MV-4-11 (cell line): ENCODE results near the gene MTSS2.

ENCODE experiments used
- DNase-seq: peaks from one replicate; lab custom pipeline; 2025; lab: John Stamatoyannopoulos, UW

The MTSS2 gene

DNA sequence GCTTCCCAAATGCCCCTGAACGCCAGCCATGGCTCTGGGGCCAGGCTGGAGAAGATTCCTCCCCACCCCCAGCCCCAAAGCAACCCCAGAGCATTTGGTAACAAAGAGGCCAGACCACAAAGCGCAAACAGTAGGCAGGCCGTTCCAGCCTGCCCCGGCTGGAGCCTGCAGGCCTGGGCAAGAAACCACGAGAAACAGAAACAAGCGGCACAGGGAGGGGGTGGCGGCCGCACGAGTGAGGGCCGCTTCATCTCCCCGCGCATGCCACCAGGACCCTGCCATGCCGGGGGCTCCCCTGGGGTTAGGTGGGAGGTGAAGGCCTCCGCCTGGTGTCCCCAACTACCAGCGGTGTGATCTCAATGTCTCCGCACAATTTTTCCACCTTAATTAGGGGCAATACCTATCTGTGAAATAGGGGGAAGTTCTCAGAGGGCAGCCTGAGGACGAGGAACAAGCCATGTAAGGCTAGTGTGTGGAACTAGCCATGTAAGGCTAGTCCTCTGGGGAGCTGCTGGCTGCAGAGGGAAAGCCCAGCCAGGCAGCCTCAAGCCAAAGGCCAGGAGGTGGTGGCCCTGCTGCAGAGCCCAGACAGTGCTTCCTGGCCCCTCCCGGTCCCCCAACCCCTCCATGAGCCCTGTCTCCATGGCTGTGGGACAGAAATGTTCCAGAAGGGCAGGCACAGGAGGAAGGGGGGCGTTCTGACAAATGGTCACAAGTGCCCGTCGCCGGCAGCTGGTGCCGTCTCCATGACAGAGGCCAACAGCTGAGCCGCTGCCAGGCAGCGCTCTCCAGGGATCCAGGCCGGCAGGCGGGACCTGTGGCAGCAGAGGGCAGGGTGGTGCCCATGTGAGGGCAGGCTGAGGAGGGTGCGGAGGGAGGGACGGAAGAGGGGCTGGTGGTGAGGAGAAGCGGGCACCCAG, 14.5 kb upstream of the MTSS2 start:
- DNase-seq, result peak; percentile 78

- no peak for DNase-seq
Observed at GRCh38 chr16:70699696-70700095, 13.8 kb upstream of the MTSS2 start.

GRCh38 chr16:70698901-70699300, 13.0 kb upstream of the MTSS2 start:
- no peak for DNase-seq

- DNase-seq, result peak; percentile 12
Observed at GRCh38 chr16:70697594-70698170, 11.8 kb upstream of the MTSS2 start.

DNA sequence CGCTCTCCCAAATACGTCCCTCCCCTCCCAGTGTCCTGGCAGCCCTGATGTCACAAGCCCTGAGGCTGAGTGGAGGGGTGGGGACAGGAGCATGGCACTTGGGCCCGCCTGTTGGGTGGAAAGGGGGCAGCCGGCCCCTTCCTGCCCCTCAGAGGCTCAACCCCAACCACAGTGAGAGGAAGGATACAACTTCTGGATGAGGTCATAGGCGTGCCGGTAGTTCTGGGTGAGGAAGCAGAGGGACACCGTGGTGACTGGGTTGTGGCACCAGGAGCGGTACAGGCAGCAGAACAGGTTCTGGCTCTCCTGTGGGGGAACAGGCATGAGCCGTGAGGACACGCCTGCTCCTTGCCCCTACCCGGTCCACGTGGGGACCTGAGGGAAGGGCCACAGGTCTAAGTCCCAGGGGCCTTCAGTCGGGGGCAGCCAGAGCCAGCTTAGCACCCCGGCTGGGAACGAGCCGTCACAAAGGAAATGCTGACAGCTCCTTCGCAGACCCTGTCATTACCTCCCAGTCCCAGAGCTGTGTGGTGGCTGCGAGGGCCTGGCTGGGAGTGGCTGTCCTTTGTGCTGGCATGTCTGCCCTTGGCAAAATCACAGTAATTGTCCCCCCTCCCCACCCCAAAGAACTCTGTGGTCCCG, 11.2 kb upstream of the MTSS2 start:
- DNase-seq, result peak; percentile 83

- DNase-seq, result no peak
Observed at GRCh38 chr16:70696355-70696754, 10.5 kb upstream of the MTSS2 start.

GRCh38 chr16:70695331-70696070, 9.6 kb upstream of the MTSS2 start:
- peak; percentile 16 for DNase-seq

GRCh38 chr16:70694868-70695218, 9.0 kb upstream of the MTSS2 start:
- DNase-seq, result no peak

DNA sequence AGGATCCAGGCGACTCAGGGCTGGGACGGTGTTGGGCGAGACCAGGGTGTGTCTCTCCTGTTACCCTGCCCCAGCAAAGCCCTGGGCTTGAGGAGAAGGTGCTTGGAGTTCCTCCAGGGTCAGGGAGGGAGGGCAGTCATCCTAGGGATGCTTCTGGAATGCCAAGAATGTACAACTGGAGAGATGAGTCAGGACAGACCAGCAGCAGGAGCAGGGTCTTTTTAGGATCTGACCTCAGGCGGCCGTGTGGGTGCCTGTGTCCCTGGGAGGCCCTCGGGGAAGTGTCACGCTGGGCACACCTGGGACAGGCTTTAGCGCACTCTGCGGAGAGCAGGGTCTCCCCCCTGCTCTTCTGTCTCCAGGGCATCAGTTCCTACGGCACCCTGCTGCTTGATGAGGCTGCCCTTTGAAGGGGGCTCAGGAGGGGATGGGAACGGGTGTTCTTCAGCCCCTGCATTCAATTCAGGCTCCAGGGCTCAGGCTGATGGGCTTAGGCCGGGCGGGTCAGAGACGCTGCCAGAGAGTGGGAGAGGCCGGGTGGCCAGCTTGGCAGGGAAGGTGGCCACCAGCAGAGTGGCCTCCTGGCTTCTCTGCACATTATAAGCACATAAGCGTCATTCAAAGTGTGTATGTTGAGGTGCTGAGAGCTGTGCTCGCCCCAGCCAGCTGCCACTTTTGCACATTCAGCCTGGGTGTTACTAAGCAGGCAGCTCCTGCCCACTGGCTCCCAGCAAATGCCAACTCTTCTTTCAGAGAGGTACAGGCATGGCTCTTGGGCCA, 8.4 kb upstream of the MTSS2 start:
- DNase-seq, result no peak

DNA sequence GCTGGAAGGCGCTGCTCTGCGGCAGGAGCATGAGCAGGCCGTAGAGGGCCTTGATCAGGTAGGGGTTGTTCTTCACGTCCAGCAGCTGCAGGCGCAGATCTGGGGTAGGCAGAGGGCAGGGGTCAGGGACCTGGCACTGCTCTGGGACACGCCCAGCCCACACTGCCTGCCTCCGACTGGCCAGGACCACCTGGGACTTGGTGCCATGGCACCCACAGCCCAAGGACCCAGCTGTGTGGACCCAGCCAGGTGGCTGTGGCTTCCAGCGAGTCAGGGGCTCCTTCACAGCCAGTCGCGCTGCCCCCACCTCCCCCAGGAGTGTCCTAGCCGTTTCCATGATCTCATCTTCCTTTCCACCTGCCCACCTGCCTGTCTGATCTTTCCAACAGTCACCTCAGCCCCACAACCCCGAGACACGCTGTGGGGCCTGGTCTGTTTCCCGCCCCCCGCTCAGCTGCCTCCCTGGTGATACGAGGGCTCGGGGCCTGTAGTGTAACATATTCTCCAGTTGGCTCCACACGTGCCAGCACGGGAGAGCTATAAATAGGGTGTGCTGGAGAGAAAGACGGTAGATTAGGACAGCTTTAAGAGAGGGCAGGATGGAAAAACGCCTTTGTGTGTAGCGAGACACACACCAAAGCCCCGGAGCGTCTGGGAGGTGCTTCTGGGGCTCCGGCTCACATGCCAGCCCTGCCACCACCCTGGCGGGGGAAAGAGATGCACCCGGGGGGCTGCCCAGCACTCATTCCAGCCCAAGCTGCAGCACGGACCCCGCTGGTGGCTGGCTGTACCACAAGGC, 7.2 kb upstream of the MTSS2 start:
- DNase-seq, result no peak

- no peak for DNase-seq
Observed at GRCh38 chr16:70692130-70692872, 6.4 kb upstream of the MTSS2 start.

DNA sequence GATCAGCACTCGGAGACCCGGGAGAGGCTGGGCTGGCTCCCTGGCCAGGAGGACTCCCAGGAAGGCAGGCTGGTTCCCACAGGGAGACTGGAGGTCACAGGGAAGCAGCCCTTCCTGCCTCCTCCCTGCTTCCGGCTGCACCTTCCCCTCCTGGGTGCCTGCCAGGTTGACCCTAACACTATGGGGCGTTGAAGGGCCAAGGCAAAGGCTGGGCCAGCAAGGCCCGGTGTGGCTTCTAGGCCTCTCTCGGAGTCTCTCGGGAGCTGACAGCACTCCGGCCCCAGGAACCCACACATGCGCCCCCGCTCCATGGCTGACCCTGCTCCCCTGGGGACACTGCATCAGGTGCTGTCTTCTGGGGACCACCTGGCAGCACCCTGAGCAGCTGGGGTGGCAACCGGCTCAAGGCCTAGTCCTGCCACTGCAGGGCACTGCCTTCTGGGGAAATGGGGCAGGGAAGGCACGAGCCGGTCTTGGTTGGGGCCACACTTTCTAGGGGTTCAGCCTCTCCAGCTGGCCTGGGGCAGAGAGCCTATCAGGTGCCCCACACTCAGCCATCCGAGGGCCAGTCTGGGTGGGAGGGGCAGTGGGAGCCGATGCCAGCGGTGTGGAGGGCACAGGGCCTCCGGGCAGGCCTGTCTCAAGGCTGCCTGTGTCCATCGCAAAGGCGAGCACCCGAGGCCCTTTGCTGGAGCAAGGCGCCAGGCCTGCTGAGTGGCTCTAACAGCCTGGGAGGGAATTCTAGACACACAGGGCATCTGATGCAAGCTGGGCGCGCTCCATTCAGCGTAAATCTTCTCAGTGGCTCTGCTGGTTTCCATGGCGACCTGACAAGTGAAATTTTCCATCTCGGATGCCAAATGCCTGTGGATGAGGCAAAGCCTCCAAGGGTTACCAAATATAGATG, 5.6 kb upstream of the MTSS2 start:
- peak; percentile 15 for DNase-seq

DNA sequence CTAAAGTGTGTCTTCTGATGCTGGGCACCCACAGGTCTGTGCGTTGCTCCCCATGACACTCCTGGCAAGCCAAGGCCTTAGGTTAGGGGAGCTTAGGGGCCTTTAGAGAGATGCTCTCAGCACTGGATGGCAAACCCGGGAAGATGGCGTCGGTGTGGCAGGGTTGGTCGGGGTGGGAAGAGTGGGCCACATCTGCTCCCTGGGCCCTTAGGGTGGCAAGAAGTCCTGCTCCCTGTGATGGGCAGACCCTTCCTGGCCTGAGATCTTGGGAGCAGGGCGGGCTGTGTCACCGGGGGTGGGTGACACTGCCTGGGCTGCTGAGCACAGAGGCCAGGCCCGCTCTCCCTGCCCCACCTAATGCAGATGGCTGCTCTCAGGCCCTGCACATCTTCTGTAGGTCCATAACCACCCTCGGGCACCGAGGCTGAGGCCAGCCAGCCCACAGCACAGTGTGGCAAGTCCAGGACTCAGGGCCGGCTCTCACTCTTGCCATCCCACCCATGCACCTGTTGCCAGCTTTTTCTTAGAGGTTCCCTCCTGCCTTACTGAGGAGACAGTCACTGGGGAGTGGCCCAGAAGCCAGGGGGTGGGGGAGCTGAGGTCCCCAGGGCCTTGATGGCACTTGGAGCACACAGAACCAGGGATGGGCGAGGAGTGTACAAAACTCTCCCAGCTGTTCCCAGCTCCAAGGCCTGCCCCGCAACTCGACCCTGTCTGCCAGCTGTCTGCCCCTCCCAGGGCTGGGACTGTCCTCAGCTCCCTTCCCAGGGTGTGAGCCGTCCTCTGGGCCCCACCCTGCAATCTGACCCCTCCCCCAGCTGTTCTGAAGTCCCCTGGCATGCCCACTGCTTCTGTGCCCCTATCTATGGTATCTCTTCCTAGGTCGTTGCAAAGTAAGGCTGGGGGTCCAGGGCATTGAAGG, 4.4 kb upstream of the MTSS2 start:
- DNase-seq, result no peak

GRCh38 chr16:70689035-70689969, 3.4 kb upstream of the MTSS2 start:
- DNase-seq, result no peak

GRCh38 chr16:70688246-70688742, 2.4 kb upstream of the MTSS2 start:
- DNase-seq, result no peak

- no peak for DNase-seq
Observed at GRCh38 chr16:70687671-70688245, 1.9 kb upstream of the MTSS2 start.
